Measurements from ENCODE around the gene PVR. TPM values are rescaled to one million over a fixed set of nuclear protein-coding genes. Genes with fewer than 3 reads are reported as not detected.

The PVR gene
- total RNA-seq, 1 donor from 2014 or later, result 33.5 TPM

- no peaks in the 10 kb centered on the region for H3K27me3 ChIP-seq (ENCODE audit: low read depth)
- H3K9me3 ChIP-seq (replicated peaks), result no peaks in the 10 kb centered on the region
- intact Hi-C loops (cut with micrococcal nuclease), result no loop called here
- no peak within 1 kb of the TSS for H3K4me3 ChIP-seq
- H3K4me1 ChIP-seq, result no peaks in the 10 kb centered on the region
- DNase-seq, result no peak
- no peak for TF ChIP-seq CTCF (IDR thresholded peaks at IDR 0.05; ENCODE audit: borderline replicate concordance)
- H3K36me3 ChIP-seq, result peaks cover 7% of the 10 kb centered on the region
- H3K27ac ChIP-seq (replicated peaks), result no peak within 1 kb of the TSS
Measured at GRCh38 chr19:44671400-44671799, 27.7 kb downstream of the PVR start, which contains the start of gene CEACAM19. Gene CEACAM19, plus strand, starts transcription at chr19:44671482. Its CDS starts 450 bp downstream, at chr19:44671932.

GRCh38 chr19:44672226-44672625 lies 28.5 kb downstream of the PVR start:
- DNase-seq, result no peak
- Histone ChIP-seq H3K4me1 (no peaks in the 10 kb centered on the region), H3K27me3 (ENCODE audit: low read depth) (no peaks in the 10 kb centered on the region), H3K36me3 (peaks cover 13% of the 10 kb centered on the region), H3K27ac (replicated peaks) (no peak overlapping the region), H3K9me3 (replicated peaks) (no peaks in the 10 kb centered on the region), H3K4me3 (no peak overlapping the region)
- no peak for TF ChIP-seq CTCF (IDR thresholded peaks at IDR 0.05; ENCODE audit: borderline replicate concordance)
- intact Hi-C loops (cut with micrococcal nuclease), result no loop called here

GRCh38 chr19:44673510-44673909 lies 29.8 kb downstream of the PVR start:
- Histone ChIP-seq H3K4me1 (no peaks in the 10 kb centered on the region), H3K27me3 (ENCODE audit: low read depth) (no peaks in the 10 kb centered on the region), H3K9me3 (replicated peaks) (no peaks in the 10 kb centered on the region), H3K36me3 (peaks cover 13% of the 10 kb centered on the region), H3K27ac (replicated peaks) (no peak overlapping the region), H3K4me3 (no peak overlapping the region)
- no peak for DNase-seq
- no peak for TF ChIP-seq CTCF (IDR thresholded peaks at IDR 0.05; ENCODE audit: borderline replicate concordance)
- intact Hi-C loops (cut with micrococcal nuclease), result no loop called here

GRCh38 chr19:44675521-44675920 lies 31.8 kb downstream of the PVR start:
- Histone ChIP-seq H3K4me1 (no peaks in the 10 kb centered on the region), H3K27me3 (ENCODE audit: low read depth) (no peaks in the 10 kb centered on the region), H3K27ac (replicated peaks) (no peak overlapping the region)

GRCh38 chr19:44677019-44677811 lies 33.5 kb downstream of the PVR start:
- DNase-seq, result no peak
- Histone ChIP-seq H3K27ac (replicated peaks) (no peak overlapping the region), H3K36me3 (peaks cover 32% of the 10 kb centered on the region), H3K4me1 (no peaks in the 10 kb centered on the region), H3K9me3 (replicated peaks) (no peaks in the 10 kb centered on the region), H3K27me3 (ENCODE audit: low read depth) (no peaks in the 10 kb centered on the region), H3K4me3 (no peak overlapping the region)
- intact Hi-C loops (cut with micrococcal nuclease), result no loop called here
- no peak for TF ChIP-seq CTCF (IDR thresholded peaks at IDR 0.05; ENCODE audit: borderline replicate concordance)

More at GRCh38 chr19:44675521-44675920, 31.8 kb downstream of the PVR start:
- Histone ChIP-seq H3K9me3 (replicated peaks) (no peaks in the 10 kb centered on the region), H3K4me3 (no peak overlapping the region), H3K36me3 (peaks cover 20% of the 10 kb centered on the region)
- TF ChIP-seq CTCF (IDR thresholded peaks at IDR 0.05; ENCODE audit: borderline replicate concordance), result no peak
- no peak for DNase-seq
- intact Hi-C loops (cut with micrococcal nuclease), result no loop called here

All from left ventricle myocardium inferior (tissue), 1 donor.